ENCODE measurements around the gene CDH4. TPM values are rescaled to one million over a fixed set of nuclear protein-coding genes. Genes with fewer than 3 reads are reported as not detected.

The CDH4 gene
- total RNA-seq, 6 donors from 2014 or later, result 0.20 to 1.0 (median 0.40) TPM; not detected in 1

DNA sequence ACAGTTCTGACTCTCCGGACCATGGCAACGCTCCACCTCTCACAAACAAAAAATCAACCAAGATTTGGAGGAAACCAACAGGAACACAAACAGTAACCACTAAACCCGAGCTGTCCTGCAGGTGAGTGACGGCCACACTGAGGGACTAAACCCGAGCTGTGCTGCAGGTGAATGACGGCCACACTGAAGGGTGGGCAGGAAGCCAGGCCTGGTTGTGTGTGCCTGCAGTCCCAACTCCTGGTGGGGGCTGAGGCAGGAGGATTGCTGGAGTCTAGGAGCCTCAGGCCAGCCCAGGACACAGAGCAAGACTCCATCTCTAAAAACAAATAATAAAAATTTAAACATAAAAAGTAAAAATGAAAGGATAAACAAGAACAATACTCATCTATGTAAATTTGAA lies 733.0 kb downstream of the CDH4 start:
- Histone ChIP-seq H3K9me3 (no peaks in the 10 kb centered on the region), H3K36me3 (peaks cover 0 to 54% (median 32%) of the 10 kb centered on the region in 4 donors), H3K4me3 (no peak overlapping the region), H3K27ac (no peak overlapping the region), H3K4me1 (no peaks in the 10 kb centered on the region), H3K27me3 (no peaks in the 10 kb centered on the region)
- ATAC-seq (ENCODE audit: low FRiP score in 2 of 2) (no peak), DNase-seq (no peak)
- WGBS, 2 donors, result 90 to 93% methylated on average over 6 of the region's 6 CpGs
- TF ChIP-seq, protein P1, sequence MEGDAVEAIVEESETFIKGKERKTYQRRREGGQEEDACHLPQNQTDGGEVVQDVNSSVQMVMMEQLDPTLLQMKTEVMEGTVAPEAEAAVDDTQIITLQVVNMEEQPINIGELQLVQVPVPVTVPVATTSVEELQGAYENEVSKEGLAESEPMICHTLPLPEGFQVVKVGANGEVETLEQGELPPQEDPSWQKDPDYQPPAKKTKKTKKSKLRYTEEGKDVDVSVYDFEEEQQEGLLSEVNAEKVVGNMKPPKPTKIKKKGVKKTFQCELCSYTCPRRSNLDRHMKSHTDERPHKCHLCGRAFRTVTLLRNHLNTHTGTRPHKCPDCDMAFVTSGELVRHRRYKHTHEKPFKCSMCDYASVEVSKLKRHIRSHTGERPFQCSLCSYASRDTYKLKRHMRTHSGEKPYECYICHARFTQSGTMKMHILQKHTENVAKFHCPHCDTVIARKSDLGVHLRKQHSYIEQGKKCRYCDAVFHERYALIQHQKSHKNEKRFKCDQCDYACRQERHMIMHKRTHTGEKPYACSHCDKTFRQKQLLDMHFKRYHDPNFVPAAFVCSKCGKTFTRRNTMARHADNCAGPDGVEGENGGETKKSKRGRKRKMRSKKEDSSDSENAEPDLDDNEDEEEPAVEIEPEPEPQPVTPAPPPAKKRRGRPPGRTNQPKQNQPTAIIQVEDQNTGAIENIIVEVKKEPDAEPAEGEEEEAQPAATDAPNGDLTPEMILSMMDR (IDR thresholded peaks at IDR 0.05), result no peak
- TF ChIP-seq EP300 (IDR thresholded peaks at IDR 0.05), result no peak
- no peak for TF ChIP-seq POLR2AphosphoS5 (IDR thresholded peaks at IDR 0.05)
- no peak for TF ChIP-seq POLR2A (IDR thresholded peaks at IDR 0.05)

DNA sequence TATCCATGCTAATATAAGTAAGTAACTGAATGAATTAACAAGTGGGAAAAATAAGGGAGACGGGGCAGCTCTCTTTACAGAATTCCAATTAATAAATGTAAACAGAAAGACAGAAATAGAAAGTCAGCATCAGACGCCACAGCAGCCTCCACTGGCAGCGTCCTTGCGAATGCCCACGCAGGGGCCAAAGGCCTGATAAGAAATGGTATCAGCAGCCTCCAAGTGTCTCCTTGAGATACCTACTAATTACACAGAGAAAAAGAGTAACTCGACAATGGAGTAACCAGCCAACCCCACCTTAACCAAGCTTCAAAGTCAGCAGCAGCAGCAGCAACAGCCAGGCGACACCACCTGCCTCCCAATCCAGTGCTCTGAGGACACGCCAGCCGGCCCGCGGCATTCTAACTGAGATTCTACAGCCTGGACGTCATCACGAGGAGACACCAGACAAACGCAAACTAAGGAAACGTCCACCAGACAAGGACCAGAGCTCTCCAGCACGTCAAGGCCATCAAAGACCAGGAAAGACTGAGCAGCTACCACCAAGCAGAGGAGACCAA lies 734.8 kb downstream of the CDH4 start:
- 90 to 91% methylated on average over 16 of the region's 16 CpGs for WGBS, 2 donors
- no peak for ATAC-seq (ENCODE audit: low FRiP score in 2 of 2)
- peaks cover 6 to 66% (median 46%) of the 10 kb centered on the region in 4 donors for H3K36me3 ChIP-seq
- no peak overlapping the region for H3K4me3 ChIP-seq
- DNase-seq, result no peak
- TF ChIP-seq, protein P1 (IDR thresholded peaks at IDR 0.05), result no peak
- TF ChIP-seq POLR2AphosphoS5 (IDR thresholded peaks at IDR 0.05) (no peak), EP300 (IDR thresholded peaks at IDR 0.05) (no peak), POLR2A (IDR thresholded peaks at IDR 0.05) (no peak)
- H3K4me1 ChIP-seq, result no peaks in the 10 kb centered on the region
- H3K27ac ChIP-seq, result no peak overlapping the region
- H3K27me3 ChIP-seq, result no peaks in the 10 kb centered on the region
- H3K9me3 ChIP-seq, result peaks cover 0 to 8% (median 6%) of the 10 kb centered on the region in 4 donors

DNA sequence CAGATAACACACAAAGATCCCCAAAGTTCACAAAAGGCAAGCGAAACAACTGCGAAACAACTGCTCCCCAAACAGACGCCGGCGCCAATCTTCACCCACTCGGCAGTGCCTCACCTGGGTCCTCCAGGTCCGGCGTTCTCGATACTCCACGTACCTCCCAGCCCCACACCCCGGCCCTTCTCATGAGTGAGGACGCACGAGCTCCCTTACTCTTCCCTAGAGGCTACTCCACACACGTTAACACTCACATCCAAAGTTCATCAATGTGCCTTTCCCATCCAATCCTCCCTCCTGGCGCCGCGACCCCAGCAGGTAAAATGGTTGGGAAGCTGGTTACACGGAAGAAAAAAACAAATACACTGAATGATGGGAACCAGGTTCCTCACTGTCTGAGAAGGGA lies 736.6 kb downstream of the CDH4 start:
- DNase-seq (no peak), ATAC-seq (ENCODE audit: low FRiP score in 2 of 2) (no peak)
- Histone ChIP-seq H3K4me1 (no peaks in the 10 kb centered on the region), H3K27me3 (no peaks in the 10 kb centered on the region), H3K4me3 (no peak overlapping the region), H3K9me3 (peaks cover 0 to 16% (median 6%) of the 10 kb centered on the region in 4 donors), H3K27ac (no peak overlapping the region), H3K36me3 (peaks cover 6 to 75% (median 57%) of the 10 kb centered on the region in 4 donors)
- no peak for TF ChIP-seq POLR2A (IDR thresholded peaks at IDR 0.05)
- no peak for TF ChIP-seq POLR2AphosphoS5 (IDR thresholded peaks at IDR 0.05)
- no peak for TF ChIP-seq EP300 (IDR thresholded peaks at IDR 0.05)
- TF ChIP-seq, protein P1 (IDR thresholded peaks at IDR 0.05), result no peak
- 98% methylated on average over 18 of the region's 18 CpGs for WGBS, 2 donors

DNA sequence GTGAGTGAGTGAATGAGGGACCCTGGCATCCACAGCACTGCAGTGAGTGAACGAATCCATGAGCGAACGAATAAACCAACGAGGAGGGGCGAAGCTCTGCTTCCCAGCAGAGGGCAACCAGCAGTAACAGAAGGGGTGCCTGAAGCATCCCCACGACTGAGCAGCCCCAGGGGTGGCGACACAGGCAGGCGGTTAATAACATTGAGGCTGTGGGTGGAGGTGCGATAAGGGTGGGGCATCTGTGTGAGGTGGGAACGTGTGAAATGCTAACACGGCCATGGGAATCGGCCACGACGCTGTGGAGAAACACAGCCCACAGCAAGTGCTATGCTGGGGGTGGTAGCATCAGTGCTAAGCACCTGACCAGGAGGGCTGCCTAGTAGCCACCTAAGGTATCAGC lies 737.7 kb downstream of the CDH4 start:
- no peak for TF ChIP-seq POLR2A (IDR thresholded peaks at IDR 0.05)
- TF ChIP-seq, protein P1 (IDR thresholded peaks at IDR 0.05), result no peak
- no peak for TF ChIP-seq EP300 (IDR thresholded peaks at IDR 0.05)
- no peak for TF ChIP-seq POLR2AphosphoS5 (IDR thresholded peaks at IDR 0.05)
- no peak overlapping the region for H3K27ac ChIP-seq
- H3K4me3 ChIP-seq, result no peak overlapping the region
- peaks cover 10 to 76% (median 59%) of the 10 kb centered on the region in 4 donors for H3K36me3 ChIP-seq
- no peak for ATAC-seq (ENCODE audit: low FRiP score in 2 of 2)
- no peak for DNase-seq
- WGBS, 2 donors, result 83 to 86% methylated on average over 11 to 14 of the region's 14 CpGs
- H3K4me1 ChIP-seq, result no peaks in the 10 kb centered on the region
- H3K27me3 ChIP-seq, result no peaks in the 10 kb centered on the region
- peaks cover 0 to 16% (median 6%) of the 10 kb centered on the region in 4 donors for H3K9me3 ChIP-seq

Measured in upper lobe of left lung (tissue), 6 donors.